Nephron progenitor cell (in vitro differentiated cells): Measurements from ENCODE around the gene KIAA1217.

ENCODE experiments used
- DNase-seq: peaks from one replicate; pipeline ENCODE4 v3.0.0; 2021
- H3K27ac Mint-ChIP-seq: 2 replicates; pipeline ENCODE4 v1.8.0; 2021; ENCODE audit warnings: mild to moderate bottlenecking, moderate library complexity, mixed read lengths
- H3K27me3 Mint-ChIP-seq: 2 replicates; pipeline ENCODE4 v1.8.0; 2021; ENCODE audit warnings: mild to moderate bottlenecking, low read depth, mixed read lengths; ENCODE audit not compliant: poor library complexity
- H3K36me3 Mint-ChIP-seq: 2 replicates; pipeline ENCODE4 v1.8.0; 2021; ENCODE audit warnings: low read depth, mixed read lengths
- H3K4me1 Mint-ChIP-seq: 2 replicates; pipeline ENCODE4 v1.8.0; 2021; ENCODE audit warnings: mixed read lengths
- H3K4me3 Mint-ChIP-seq: 2 replicates; pipeline ENCODE4 v1.8.0; 2021; ENCODE audit warnings: mild to moderate bottlenecking, moderate library complexity, mixed read lengths
- H3K9me3 Mint-ChIP-seq: 2 replicates; pipeline ENCODE4 v1.8.0; 2021; ENCODE audit warnings: mild to moderate bottlenecking, moderate library complexity, mixed read lengths
- CTCF ChIP-seq: fragments of 200-600 bp; sonication (generic); IDR thresholded peaks from 2 replicates; pipeline ENCODE4 v1.5.0; 2021; ENCODE audit warnings: antibody characterized with exemption

The KIAA1217 gene

GRCh38 chr10:24465124-24465874 is 256.4 kb downstream of the KIAA1217 start:
- TF ChIP-seq CTCF, result no peak
- Mint-ChIP-seq H3K4me3 (no peak overlapping the region), H3K27ac (peak overlapping the region; percentile 40), H3K36me3 (peaks cover 16% of the 10 kb centered on the region), H3K4me1 (peaks cover 54% of the 10 kb centered on the region), H3K27me3 (no peaks in the 10 kb centered on the region), H3K9me3 (no peaks in the 10 kb centered on the region)
- DNase-seq, result no peak

GRCh38 chr10:24465891-24466818 is 257.2 kb downstream of the KIAA1217 start:
- peak overlapping the region; percentile 40 for H3K27ac Mint-ChIP-seq
- no peak overlapping the region for H3K4me3 Mint-ChIP-seq
- peaks cover 9% of the 10 kb centered on the region for H3K36me3 Mint-ChIP-seq
- peaks cover 1% of the 10 kb centered on the region for H3K27me3 Mint-ChIP-seq
- H3K4me1 Mint-ChIP-seq, result peaks cover 53% of the 10 kb centered on the region
- no peak for DNase-seq
- no peak for TF ChIP-seq CTCF
- no peaks in the 10 kb centered on the region for H3K9me3 Mint-ChIP-seq

GRCh38 chr10:24467136-24467535 is 258.2 kb downstream of the KIAA1217 start:
- DNase-seq, result no peak
- no peak overlapping the region for H3K27ac Mint-ChIP-seq

GRCh38 chr10:24467605-24468004 is 258.7 kb downstream of the KIAA1217 start:
- TF ChIP-seq CTCF, result no peak
- no peak overlapping the region for H3K4me3 Mint-ChIP-seq
- H3K4me1 Mint-ChIP-seq, result peaks cover 50% of the 10 kb centered on the region
- peaks cover 6% of the 10 kb centered on the region for H3K9me3 Mint-ChIP-seq
- peaks cover 20% of the 10 kb centered on the region for H3K36me3 Mint-ChIP-seq
- no peak for DNase-seq
- peaks cover 4% of the 10 kb centered on the region for H3K27me3 Mint-ChIP-seq
- no peak overlapping the region for H3K27ac Mint-ChIP-seq

More at GRCh38 chr10:24467136-24467535, 258.2 kb downstream of the KIAA1217 start:
- Mint-ChIP-seq H3K36me3 (peaks cover 18% of the 10 kb centered on the region), H3K4me1 (peaks cover 53% of the 10 kb centered on the region), H3K9me3 (peaks cover 2% of the 10 kb centered on the region), H3K4me3 (no peak overlapping the region), H3K27me3 (peaks cover 4% of the 10 kb centered on the region)
- TF ChIP-seq CTCF, result no peak

GRCh38 chr10:24468281-24468751 is 259.4 kb downstream of the KIAA1217 start:
- no peak for DNase-seq
- Mint-ChIP-seq H3K4me3 (no peak overlapping the region), H3K9me3 (peaks cover 14% of the 10 kb centered on the region), H3K36me3 (peaks cover 24% of the 10 kb centered on the region), H3K27ac (no peak overlapping the region), H3K4me1 (peaks cover 43% of the 10 kb centered on the region), H3K27me3 (peaks cover 4% of the 10 kb centered on the region)
- TF ChIP-seq CTCF, result no peak
